ENCODE measurements around the gene NUCB1.

Gene NUCB1

GRCh38 chr19:48940902-48941301, 40.8 kb downstream of the NUCB1 start:
- DNase-seq (ENCODE audit: low spot score): no peak
- no peak for TF ChIP-seq CTCF (IDR thresholded peaks at IDR 0.05; ENCODE audit: extremely low read depth, missing control alignments)

GRCh38 chr19:48943081-48943480, 43.0 kb downstream of the NUCB1 start:
- no peak for TF ChIP-seq CTCF (IDR thresholded peaks at IDR 0.05; ENCODE audit: extremely low read depth, missing control alignments)
- no peak for DNase-seq (ENCODE audit: low spot score)

GRCh38 chr19:48945415-48945814, 45.3 kb downstream of the NUCB1 start:
- TF ChIP-seq CTCF (IDR thresholded peaks at IDR 0.05; ENCODE audit: extremely low read depth, missing control alignments): no peak

GRCh38 chr19:48945817-48946216, 45.7 kb downstream of the NUCB1 start:
- DNase-seq (ENCODE audit: low spot score): no peak

More at GRCh38 chr19:48945415-48945814, 45.3 kb downstream of the NUCB1 start:
- no peak for DNase-seq (ENCODE audit: low spot score)

GRCh38 chr19:48946463-48947257, 46.5 kb downstream of the NUCB1 start:
- DNase-seq (ENCODE audit: low spot score): no peak

More at GRCh38 chr19:48945817-48946216, 45.7 kb downstream of the NUCB1 start:
- TF ChIP-seq CTCF (IDR thresholded peaks at IDR 0.05; ENCODE audit: extremely low read depth, missing control alignments): no peak

GRCh38 chr19:48947258-48947542, 47.1 kb downstream of the NUCB1 start:
- TF ChIP-seq CTCF (IDR thresholded peaks at IDR 0.05; ENCODE audit: extremely low read depth, missing control alignments): no peak
- no peak for DNase-seq (ENCODE audit: low spot score)

More at GRCh38 chr19:48946463-48947257, 46.5 kb downstream of the NUCB1 start:
- no peak for TF ChIP-seq CTCF (IDR thresholded peaks at IDR 0.05; ENCODE audit: extremely low read depth, missing control alignments)

GRCh38 chr19:48950159-48950558, 50.0 kb downstream of the NUCB1 start:
- no peak for TF ChIP-seq CTCF (IDR thresholded peaks at IDR 0.05; ENCODE audit: extremely low read depth, missing control alignments)
- DNase-seq (ENCODE audit: low spot score): no peak
